ENCODE data around the gene TSPYL2. TPM values are rescaled to one million over a fixed set of nuclear protein-coding genes. Genes with fewer than 3 reads are reported as not detected.

TSPYL2 gene
- total RNA-seq, 4 donors from 2014 or later, result 142 to 210 (median 180) TPM

DNA sequence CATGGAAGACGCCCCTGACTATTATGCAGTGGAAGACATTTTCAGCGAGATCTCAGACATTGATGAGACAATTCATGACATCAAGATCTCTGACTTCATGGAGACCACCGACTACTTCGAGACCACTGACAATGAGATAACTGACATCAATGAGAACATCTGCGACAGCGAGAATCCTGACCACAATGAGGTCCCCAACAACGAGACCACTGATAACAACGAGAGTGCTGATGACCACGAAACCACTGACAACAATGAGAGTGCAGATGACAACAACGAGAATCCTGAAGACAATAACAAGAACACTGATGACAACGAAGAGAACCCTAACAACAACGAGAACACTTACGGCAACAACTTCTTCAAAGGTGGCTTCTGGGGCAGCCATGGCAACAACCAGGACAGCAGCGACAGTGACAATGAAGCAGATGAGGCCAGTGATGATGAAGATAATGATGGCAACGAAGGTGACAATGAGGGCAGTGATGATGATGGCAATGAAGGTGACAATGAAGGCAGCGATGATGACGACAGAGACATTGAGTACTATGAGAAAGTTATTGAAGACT is 3.6 kb downstream of the TSPYL2 start:
- DNase-seq (ENCODE audit: low spot score in 2 of 2), result no peak
- Histone ChIP-seq H3K36me3 (peaks cover 0 to 11% (median 0%) of the 10 kb centered on the region in 3 donors), H3K4me1 (peaks cover 0 to 43% (median 9%) of the 10 kb centered on the region in 4 donors), H3K4me3 (peak overlapping the region in 1 of 4 donors; percentile 83), H3K27me3 (peaks cover 0 to 11% of the 10 kb centered on the region in 2 donors), H3K27ac (peak overlapping the region; percentile 63 to 98 (median 96)), H3K9me3 (no peaks in the 10 kb centered on the region)
- TF ChIP-seq, protein P1, sequence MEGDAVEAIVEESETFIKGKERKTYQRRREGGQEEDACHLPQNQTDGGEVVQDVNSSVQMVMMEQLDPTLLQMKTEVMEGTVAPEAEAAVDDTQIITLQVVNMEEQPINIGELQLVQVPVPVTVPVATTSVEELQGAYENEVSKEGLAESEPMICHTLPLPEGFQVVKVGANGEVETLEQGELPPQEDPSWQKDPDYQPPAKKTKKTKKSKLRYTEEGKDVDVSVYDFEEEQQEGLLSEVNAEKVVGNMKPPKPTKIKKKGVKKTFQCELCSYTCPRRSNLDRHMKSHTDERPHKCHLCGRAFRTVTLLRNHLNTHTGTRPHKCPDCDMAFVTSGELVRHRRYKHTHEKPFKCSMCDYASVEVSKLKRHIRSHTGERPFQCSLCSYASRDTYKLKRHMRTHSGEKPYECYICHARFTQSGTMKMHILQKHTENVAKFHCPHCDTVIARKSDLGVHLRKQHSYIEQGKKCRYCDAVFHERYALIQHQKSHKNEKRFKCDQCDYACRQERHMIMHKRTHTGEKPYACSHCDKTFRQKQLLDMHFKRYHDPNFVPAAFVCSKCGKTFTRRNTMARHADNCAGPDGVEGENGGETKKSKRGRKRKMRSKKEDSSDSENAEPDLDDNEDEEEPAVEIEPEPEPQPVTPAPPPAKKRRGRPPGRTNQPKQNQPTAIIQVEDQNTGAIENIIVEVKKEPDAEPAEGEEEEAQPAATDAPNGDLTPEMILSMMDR (IDR thresholded peaks at IDR 0.05), result no peak
- no peak for TF ChIP-seq POLR2A (IDR thresholded peaks at IDR 0.05)
- TF ChIP-seq EP300 (IDR thresholded peaks at IDR 0.05), result no peak
- WGBS, 2 donors, result 71 to 85% methylated on average over 13 to 17 of the region's 17 CpGs

DNA sequence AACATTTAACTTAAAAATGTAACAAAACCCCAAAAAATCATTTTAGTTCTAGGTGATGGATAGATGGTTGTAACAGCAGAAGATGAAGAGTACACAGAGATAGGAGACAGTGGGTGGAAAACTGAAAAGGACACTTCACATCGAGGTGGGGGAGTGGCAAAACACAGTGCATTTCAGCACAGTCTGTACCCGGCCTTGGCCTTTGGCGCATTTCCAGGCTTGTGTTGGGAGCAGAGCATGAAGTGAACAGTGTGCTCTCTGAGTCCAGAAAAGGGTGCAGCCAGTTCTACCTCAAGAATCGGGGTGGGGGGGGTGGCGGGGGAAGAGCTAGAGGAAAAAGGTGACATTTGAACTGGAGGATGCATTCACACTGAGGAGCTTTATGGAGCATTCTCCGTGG is 4.3 kb downstream of the TSPYL2 start:
- peaks cover 0 to 43% (median 9%) of the 10 kb centered on the region in 4 donors for H3K4me1 ChIP-seq
- peak overlapping the region; percentile 79 to 98 (median 96) for H3K27ac ChIP-seq
- TF ChIP-seq EP300 (IDR thresholded peaks at IDR 0.05), result peak in 1 of 2 donors; percentile 75
- no peak for TF ChIP-seq POLR2A (IDR thresholded peaks at IDR 0.05)
- 36 to 40% methylated on average over 6 of the region's 6 CpGs for WGBS, 2 donors
- DNase-seq (ENCODE audit: low spot score in 2 of 2), result peak; percentile 63 to 65
- no peaks in the 10 kb centered on the region for H3K9me3 ChIP-seq
- H3K36me3 ChIP-seq, result peaks cover 0 to 11% (median 0%) of the 10 kb centered on the region in 3 donors
- peak overlapping the region in 1 of 4 donors; percentile 83 for H3K4me3 ChIP-seq
- peaks cover 0 to 11% of the 10 kb centered on the region in 2 donors for H3K27me3 ChIP-seq

DNA sequence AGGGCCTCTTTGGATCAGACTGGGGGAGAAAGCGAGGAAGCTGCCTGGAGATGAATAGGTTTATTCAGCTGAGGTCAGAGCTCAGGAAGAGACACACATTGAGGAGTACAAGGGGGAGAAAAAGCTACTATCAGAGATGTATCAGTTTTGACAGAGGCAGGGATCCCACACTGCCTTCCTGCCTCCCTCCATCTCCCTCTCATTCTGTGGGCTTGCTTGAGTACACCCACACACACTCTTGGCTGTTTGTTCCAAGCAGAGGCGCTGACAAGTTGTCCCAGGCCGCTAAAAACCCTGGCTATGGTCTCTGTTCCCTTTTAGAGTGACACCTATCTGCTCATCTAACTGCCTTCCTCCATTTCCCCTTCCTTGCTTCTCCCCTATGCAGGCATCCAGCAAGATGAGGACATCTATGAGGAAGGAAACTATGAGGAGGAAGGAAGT is 5.2 kb downstream of the TSPYL2 start:
- no peak for DNase-seq (ENCODE audit: low spot score in 2 of 2)
- Histone ChIP-seq H3K27me3 (peaks cover 0 to 11% of the 10 kb centered on the region in 2 donors), H3K36me3 (peaks cover 0 to 11% (median 0%) of the 10 kb centered on the region in 3 donors), H3K4me3 (peak overlapping the region in 1 of 4 donors; percentile 83), H3K27ac (peak overlapping the region; percentile 79 to 98 (median 90)), H3K4me1 (peaks cover 0 to 43% (median 9%) of the 10 kb centered on the region in 4 donors), H3K9me3 (no peaks in the 10 kb centered on the region)
- peak in 1 of 2 donors; percentile 56 for TF ChIP-seq EP300 (IDR thresholded peaks at IDR 0.05)
- TF ChIP-seq, protein P1 (IDR thresholded peaks at IDR 0.05), result no peak
- 47 to 68% methylated on average over 3 of the region's 3 CpGs for WGBS, 2 donors

DNA sequence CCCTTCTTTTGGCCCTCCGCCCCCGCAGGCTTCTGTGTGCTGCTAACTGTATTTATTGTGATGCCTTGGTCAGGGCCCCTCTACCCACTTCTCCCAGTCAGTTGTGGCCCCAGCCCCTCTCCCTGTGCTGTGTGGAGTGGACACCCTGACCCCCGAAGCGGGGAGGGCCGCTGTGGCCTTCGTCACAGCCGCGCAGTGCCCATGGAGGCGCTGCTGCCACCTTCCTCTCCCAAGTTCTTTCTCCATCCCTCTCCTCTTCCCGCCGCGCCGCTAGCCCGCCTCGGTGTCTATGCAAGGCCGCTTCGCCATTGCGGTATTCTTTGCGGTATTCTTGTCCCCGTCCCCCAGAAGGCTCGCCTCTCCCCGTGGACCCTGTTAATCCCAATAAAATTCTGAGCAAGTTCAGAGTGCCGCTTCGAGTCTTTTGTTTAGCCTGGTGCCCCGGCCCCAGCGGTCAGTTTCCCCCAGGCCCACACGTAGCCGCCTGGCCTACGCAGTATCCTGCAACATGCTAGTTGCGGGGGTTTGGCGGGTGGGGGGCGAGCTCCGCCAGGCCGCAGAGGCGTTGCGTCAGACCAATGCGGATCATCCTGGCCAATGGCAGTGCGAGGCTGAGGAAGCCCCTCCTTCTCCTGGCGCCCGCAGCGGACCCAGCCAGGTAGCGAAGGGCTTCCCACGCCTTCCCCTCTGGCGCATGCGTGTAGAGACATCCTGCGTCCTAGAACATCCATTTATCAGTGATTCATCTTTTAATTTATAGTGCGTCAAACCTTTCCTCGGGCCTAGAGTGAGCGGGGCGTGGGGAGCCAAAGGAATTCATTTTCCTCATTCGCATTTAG is 6.2 kb downstream of the TSPYL2 start:
- H3K9me3 ChIP-seq, result no peaks in the 10 kb centered on the region
- TF ChIP-seq, protein P1 (IDR thresholded peaks at IDR 0.05), result no peak
- TF ChIP-seq POLR2A (IDR thresholded peaks at IDR 0.05) (peak in 1 of 2 donors; percentile 55), EP300 (IDR thresholded peaks at IDR 0.05) (peak in 1 of 2 donors; percentile 74)
- WGBS, 2 donors, result 26 to 59% methylated on average over 39 to 51 of the region's 51 CpGs
- peaks cover 0 to 47% (median 9%) of the 10 kb centered on the region in 4 donors for H3K4me1 ChIP-seq
- peak overlapping the region; percentile 79 to 98 (median 90) for H3K27ac ChIP-seq
- H3K36me3 ChIP-seq, result peaks cover 0 to 11% (median 0%) of the 10 kb centered on the region in 3 donors
- peak overlapping the region in 3 of 4 donors; percentile 12 to 83 (median 38) for H3K4me3 ChIP-seq
- H3K27me3 ChIP-seq, result peaks cover 0 to 9% of the 10 kb centered on the region in 2 donors
- DNase-seq (ENCODE audit: low spot score in 2 of 2), result peak; percentile 54 to 58

DNA sequence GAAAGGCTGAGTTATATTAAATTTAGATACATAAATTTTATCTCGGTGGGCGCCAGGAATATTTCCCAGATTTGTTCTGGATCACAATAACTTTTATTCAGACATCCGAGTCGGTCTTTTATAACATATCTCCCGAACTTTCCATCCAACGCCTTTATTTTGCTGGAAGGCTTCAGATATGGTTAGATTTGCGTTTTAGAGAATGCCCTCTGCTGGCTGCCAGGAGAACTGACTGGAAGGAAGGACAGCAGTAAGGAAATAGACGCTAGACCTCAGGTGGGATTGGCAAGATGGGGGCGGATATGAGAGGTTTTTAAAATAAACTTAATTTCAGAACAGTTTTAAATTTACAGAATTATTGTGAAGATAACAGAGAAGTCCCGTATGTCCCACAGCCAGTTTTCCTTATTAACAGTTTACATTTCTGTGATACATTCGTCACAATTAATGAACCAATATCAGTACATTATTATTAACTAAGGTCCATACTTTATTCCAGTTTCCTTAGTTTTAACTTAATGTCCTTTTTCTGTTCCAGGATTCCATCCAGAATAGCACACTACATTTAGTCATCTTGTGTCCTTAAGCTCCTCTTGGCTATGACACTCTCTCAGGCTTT is 7.2 kb downstream of the TSPYL2 start:
- Histone ChIP-seq H3K36me3 (peaks cover 0 to 10% (median 0%) of the 10 kb centered on the region in 3 donors), H3K27ac (peak overlapping the region; percentile 79 to 98 (median 90)), H3K4me3 (peak overlapping the region in 3 of 4 donors; percentile 12 to 83 (median 38)), H3K4me1 (peaks cover 0 to 43% (median 9%) of the 10 kb centered on the region in 4 donors), H3K9me3 (no peaks in the 10 kb centered on the region), H3K27me3 (peaks cover 0 to 2% of the 10 kb centered on the region in 2 donors)
- WGBS, 2 donors, result 9 to 19% methylated on average over 11 of the region's 11 CpGs
- TF ChIP-seq, protein P1 (IDR thresholded peaks at IDR 0.05), result peak; percentile 67 to 86 (median 73)
- TF ChIP-seq EP300 (IDR thresholded peaks at IDR 0.05) (peak in 1 of 2 donors; percentile 45), POLR2A (IDR thresholded peaks at IDR 0.05) (no peak)
- peak in 1 of 2 donors; percentile 58 for DNase-seq (ENCODE audit: low spot score in 2 of 2)
